ENCODE measurements around the gene EDN2.

GRCh38 chr1:41447995-41448770, 36.3 kb downstream of the EDN2 start:
- TF ChIP-seq CTCF (IDR thresholded peaks at IDR 0.05; ENCODE audit: insufficient read depth, low read length): no peak
- TF ChIP-seq GABPA (IDR thresholded peaks at IDR 0.05; ENCODE audit: low read depth): no peak
- no peak for TF ChIP-seq REST (IDR thresholded peaks at IDR 0.05; ENCODE audit: insufficient replicate concordance, low read depth)

Data from HL-60 (cell line).